T-helper 2 cell treated with Interferon-gamma antibody and Interleukin-4, amounts not matched to agents 100 ng/mL and 5 ng/mL, for 36 hours (primary cell): ENCODE results near the gene LRRC37A. TPM values are rescaled to one million over a fixed set of nuclear protein-coding genes. Genes with fewer than 3 reads are reported as not detected.
"Not testable (repeated sequence)": the region's sequence is repeated elsewhere in the genome, so short reads cannot be mapped to it uniquely, and the experiment has no call there.

ENCODE experiments used
- intact Hi-C: fragments of 100-400 bp; cut with micrococcal nuclease; formaldehyde crosslinking; loops from one replicate; pipeline ENCODE4 v1.15.1; 2023
- total RNA-seq: library from RNA; stranded (reverse); gene quantifications from 2 replicates; pipeline ENCODE4 v1.2.3, GENCODE V29; 2022

LRRC37A gene
- total RNA-seq = 2.9 and 3.2 TPM in 2 replicates

GRCh38 chr17:46294831-46295230 lies at the start of gene LRRC37A:
Gene LRRC37A (plus strand): TSS chr17:46295131. CDS start chr17:46295134, 3 bp downstream.
- intact Hi-C loops = not testable (repeated sequence)

DNA sequence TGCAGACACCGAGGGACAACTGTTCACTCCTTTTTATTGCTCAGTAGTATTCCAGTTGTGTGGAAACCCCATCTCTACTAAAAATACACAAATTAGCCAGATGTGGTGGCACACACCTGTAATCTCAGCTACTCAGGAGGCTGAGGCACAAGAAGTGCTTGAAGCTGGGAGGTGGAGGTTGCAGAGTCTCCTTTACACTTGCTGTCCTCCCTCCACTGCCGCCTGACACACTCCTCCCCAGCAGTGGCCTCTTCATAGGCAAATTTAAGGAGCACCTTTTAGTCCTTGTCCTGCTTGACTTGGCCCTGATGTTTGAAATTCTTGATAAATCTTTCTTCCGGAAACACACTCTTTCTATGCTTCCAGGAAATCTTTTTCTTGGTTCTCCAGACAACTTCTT lies 45.8 kb upstream of the LRRC37A start:
- intact Hi-C loops = not testable (repeated sequence)

- intact Hi-C loops = not testable (repeated sequence)
Measured at GRCh38 chr17:46252804-46253203, 42.1 kb upstream of the LRRC37A start.

DNA sequence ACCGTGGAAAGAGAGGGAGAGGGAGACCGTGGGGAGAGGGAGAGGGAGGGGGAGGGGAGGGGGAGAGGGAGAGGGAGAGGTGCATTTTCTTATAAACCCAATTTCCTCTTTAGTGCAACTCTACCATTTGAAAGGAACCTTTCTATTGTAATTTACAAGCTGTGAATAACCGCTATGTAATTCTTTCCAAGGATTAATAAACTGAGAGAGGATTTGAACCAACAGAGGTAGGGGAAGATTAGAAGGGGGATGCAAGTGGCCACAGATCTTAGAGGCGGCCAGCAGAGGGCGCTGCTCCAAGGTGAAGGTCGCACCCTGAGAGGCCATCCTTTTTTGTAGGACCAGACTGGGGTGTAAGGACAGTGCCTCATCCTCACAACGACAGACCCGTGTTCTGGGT lies 41.2 kb upstream of the LRRC37A start:
- intact Hi-C loops = not testable (repeated sequence)

DNA sequence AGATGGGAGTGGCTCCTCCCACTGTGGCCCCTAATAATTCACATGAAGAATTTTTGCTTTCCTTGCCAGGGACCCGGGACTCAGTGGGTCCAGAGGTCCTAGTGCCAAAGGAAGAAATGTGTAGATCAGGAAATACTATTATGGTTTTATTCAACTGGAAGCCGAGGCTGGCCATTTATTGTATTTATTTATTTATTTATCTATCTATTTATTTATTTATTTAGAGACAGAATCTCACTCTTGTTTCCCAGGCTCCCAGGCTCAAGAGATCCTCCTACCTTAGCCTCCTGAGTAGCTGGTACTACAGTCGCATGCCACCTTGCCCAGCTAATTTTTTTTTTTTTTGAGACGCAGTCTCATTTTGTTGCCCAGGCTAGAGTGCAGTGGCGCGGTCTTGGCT lies 40.7 kb upstream of the LRRC37A start:
- intact Hi-C loops = not testable (repeated sequence)

GRCh38 chr17:46256369-46256768 lies 38.6 kb upstream of the LRRC37A start:
- intact Hi-C loops = not testable (repeated sequence)

DNA sequence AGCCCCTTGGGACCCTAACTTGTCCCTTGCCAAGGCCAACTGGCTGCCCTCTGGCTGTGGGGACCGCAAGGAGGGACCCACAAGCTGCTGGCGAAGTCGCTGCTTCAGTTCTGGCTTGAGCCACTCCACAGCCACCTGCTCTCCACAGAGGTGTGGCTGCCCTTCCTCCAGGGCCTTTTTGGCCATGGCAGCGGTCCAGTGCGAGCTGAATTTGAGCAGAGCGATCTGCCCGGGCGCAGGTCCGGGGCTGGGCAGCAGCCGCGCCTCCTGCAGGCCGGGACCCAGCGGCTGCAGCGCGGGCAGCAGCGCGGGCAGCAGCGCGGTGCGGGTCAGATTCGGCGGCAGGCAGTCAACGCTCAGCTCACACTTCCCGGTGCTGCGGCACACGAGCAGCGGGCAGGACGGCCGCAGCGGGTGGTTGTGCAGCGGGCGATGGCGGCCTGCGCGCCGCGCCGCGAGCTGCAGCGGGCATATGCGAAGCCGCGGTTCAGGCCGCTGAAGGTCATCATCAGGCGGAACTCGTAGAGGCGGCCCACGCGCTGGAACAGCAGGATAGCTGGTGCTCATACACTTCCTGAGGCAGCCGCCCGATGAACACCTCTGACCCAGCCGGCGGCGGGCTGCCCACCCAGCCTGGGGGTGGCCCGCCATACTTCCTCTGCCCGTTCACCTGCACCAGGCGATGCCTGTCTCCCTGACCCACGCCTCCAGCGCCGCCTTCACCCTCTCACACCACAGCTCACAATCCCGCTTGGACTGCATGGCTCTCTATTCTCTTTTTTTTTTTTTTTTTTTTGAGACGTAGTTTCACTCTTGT lies 34.9 kb upstream of the LRRC37A start:
- intact Hi-C loops = not testable (repeated sequence)

GRCh38 chr17:46262271-46262670 lies 32.7 kb upstream of the LRRC37A start:
- intact Hi-C loops = no loop called here

- intact Hi-C loops = loop anchor here (5.0 kb wide), 1 partner anchor 72 kb away; the partner anchor contains the start of gene KANSL1
Measured at GRCh38 chr17:46264456-46265198, 30.3 kb upstream of the LRRC37A start.

- intact Hi-C loops = loop anchor here (5.0 kb wide), 1 partner anchor 74 kb away; the partner anchor contains the start of gene KANSL1
Measured at GRCh38 chr17:46266063-46266655, 28.8 kb upstream of the LRRC37A start.

- intact Hi-C loops = loop anchor here (5.0 kb wide), 1 partner anchor 75 kb away; the partner anchor contains the start of gene KANSL1
Measured at GRCh38 chr17:46266656-46267544, 28.0 kb upstream of the LRRC37A start.

DNA sequence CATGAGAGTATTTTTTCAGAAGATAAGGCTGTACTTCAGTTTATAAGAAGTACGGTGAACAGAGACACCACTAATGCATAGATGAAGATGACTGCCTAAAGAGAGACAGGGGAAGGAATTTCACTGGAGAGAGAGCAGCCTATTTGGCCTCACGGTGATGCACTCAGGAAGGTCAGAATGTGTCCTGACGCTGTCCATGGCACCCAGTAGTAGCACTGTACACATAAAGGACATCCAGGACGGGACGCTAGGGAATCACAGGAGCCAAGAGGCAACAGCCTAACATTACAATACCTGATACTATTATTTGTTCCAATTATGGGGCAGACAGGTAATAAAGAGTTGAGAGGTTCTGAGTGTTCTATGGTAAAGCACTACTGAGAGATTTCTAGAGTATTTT lies 24.9 kb upstream of the LRRC37A start:
- intact Hi-C loops = no loop called here

- intact Hi-C loops = no loop called here
Measured at GRCh38 chr17:46273541-46274236, 21.2 kb upstream of the LRRC37A start.

GRCh38 chr17:46274238-46274637 lies 20.7 kb upstream of the LRRC37A start:
- intact Hi-C loops = no loop called here

GRCh38 chr17:46276728-46277479 lies 18.0 kb upstream of the LRRC37A start:
- intact Hi-C loops = not testable (repeated sequence)

DNA sequence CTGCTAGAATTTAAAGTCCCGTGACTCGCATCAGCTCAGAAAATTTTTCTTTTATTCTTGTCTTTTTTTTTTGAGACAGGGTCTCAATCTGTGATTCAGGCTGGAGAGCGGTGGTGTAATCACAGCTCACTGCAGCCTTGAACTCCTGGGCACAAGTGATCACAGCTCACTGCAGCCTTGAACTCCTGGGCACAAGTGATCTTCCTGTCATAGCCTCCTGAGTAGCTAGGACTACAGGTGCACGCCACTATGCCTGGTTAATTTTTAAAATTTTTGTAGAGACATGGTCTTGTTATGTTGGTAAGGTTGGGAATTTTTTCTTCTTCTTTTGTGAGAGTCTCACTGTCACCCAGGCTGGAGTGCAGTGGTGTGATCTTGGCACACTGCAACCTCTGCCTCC lies 13.6 kb upstream of the LRRC37A start:
- intact Hi-C loops = not testable (repeated sequence)

DNA sequence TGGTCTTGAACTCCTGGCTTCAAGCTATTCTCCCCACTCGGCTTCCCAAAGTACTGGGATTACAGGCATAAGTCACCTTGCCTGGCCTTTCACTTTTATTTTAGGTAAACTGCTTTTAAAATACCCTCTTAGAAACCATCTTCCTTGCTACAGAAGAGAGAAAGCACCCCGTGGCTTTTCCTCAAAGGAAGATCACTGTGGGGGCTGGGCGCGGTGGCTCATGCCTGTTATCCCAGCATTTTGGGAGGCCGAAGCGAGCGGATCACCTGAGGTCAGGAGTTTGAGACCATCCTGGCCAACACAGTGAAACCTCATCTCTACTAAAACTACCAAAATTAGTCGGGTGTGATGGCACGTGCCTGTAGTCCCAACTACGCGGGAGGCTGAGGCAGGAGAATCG lies 12.3 kb upstream of the LRRC37A start:
- intact Hi-C loops = not testable (repeated sequence)

DNA sequence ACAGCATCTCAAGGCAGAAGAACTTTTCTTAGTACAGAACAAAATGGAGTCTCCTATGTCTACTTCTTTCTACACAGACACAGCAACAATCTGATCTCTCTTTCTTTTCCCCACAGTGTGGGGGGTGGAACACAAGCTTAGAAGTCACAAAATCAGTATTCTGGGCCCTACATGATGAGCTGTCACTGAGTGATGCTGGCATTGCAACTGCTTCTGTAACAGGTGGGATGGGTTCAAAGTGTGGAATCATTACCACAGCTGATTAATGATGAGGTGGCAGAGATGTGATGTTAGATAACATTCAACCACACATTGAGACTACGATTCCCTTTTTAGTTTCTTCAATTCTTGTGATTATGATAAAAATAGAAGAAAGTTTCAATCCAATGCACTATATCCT lies 10.5 kb upstream of the LRRC37A start:
- intact Hi-C loops = not testable (repeated sequence)

- intact Hi-C loops = not testable (repeated sequence)
Measured at GRCh38 chr17:46285500-46285899, 9.4 kb upstream of the LRRC37A start.
